ENCODE data around the gene USP33.

- TF ChIP-seq CTCF (IDR thresholded peaks at IDR 0.05): no peak
- no peak for TF ChIP-seq POLR2AphosphoS5 (IDR thresholded peaks at IDR 0.05)
Measured at GRCh38 chr1:77686796-77687518, 72.7 kb downstream of the USP33 start.
